ENCODE measurements around the gene TTC21A.

DNA sequence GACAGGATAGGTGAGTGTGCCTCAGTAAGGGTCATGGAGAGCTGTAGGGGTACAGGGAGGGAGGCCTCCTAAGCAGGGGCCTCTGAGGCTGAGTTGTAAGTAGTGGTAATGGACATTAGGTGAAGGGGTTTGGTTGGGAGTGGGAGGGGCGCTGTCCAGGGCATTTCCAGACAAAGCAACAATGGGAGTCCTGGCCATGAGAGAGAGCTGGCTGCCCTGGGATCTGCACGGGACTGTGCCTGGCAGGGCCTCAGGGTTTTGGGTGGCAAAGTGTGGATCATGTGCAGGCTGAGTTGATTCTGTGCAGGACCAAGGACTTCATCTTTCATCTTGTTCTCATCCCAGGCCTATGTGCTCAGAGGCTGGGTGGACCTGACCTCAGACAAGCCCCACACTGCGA lies 4.6 kb downstream of the TTC21A start:
- TF ChIP-seq, protein P1, sequence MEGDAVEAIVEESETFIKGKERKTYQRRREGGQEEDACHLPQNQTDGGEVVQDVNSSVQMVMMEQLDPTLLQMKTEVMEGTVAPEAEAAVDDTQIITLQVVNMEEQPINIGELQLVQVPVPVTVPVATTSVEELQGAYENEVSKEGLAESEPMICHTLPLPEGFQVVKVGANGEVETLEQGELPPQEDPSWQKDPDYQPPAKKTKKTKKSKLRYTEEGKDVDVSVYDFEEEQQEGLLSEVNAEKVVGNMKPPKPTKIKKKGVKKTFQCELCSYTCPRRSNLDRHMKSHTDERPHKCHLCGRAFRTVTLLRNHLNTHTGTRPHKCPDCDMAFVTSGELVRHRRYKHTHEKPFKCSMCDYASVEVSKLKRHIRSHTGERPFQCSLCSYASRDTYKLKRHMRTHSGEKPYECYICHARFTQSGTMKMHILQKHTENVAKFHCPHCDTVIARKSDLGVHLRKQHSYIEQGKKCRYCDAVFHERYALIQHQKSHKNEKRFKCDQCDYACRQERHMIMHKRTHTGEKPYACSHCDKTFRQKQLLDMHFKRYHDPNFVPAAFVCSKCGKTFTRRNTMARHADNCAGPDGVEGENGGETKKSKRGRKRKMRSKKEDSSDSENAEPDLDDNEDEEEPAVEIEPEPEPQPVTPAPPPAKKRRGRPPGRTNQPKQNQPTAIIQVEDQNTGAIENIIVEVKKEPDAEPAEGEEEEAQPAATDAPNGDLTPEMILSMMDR (IDR thresholded peaks at IDR 0.05) = no peak
- no peak for TF ChIP-seq POLR2A (IDR thresholded peaks at IDR 0.05)

Measured in adrenal gland (tissue), 5 donors.